Endothelial cell of umbilical vein (primary cell): ENCODE results near the gene RBM17.

Source experiments
- CTCF ChIP-seq, 2 donors: IDR thresholded peaks; 1 replicate in 1 of 2; 2 replicates in 1 of 2; pipeline ENCODE4 v1.5.1; 2011; ENCODE audit warnings: low read length in 2 of 2, mild to moderate bottlenecking in 2 of 2, moderate library complexity in 2 of 2, control low read depth in 1 of 2, inconsistent platforms in 1 of 2, low read depth in 1 of 2; ENCODE audit not compliant: insufficient read depth in 1 of 2; ENCODE audit errors: extremely low read depth in 1 of 2
- EZH2 ChIP-seq: IDR thresholded peaks from 2 replicates; pipeline ENCODE4 v1.6.1; 2012; ENCODE audit warnings: borderline replicate concordance, low read depth, mild to moderate bottlenecking, moderate library complexity, low read length, inconsistent platforms; ENCODE audit not compliant: severe bottlenecking
- FOS ChIP-seq: IDR thresholded peaks from 2 replicates; pipeline ENCODE4 v1.6.1; 2011; ENCODE audit warnings: mild to moderate bottlenecking, low read length, moderate library complexity, borderline replicate concordance; ENCODE audit not compliant: insufficient read depth
- JUN ChIP-seq: IDR thresholded peaks from 2 replicates; pipeline ENCODE4 v1.6.1; 2011; ENCODE audit warnings: borderline replicate concordance, low read depth; ENCODE audit not compliant: insufficient read length, insufficient read depth
- POLR2A ChIP-seq: IDR thresholded peaks from 2 replicates; pipeline ENCODE4 v1.6.1; 2012; ENCODE audit warnings: low read depth, mild to moderate bottlenecking, control low read depth, low read length
- POLR2AphosphoS5 ChIP-seq: IDR thresholded peaks from 2 replicates; pipeline ENCODE4 v1.6.1; 2012; ENCODE audit warnings: low read depth, mild to moderate bottlenecking, control low read depth, low read length, moderate library complexity; ENCODE audit not compliant: insufficient read depth

GRCh38 chr10:6070660-6071059 lies 18.2 kb upstream of the RBM17 start:
- TF ChIP-seq EZH2 = no peak
- no peak for TF ChIP-seq FOS
- no peak for TF ChIP-seq POLR2AphosphoS5
- no peak for TF ChIP-seq CTCF (IDR thresholded peaks at IDR 0.05; ENCODE audit: extremely low read depth in 1 of 2, insufficient read depth in 1 of 2, low read depth in 1 of 2, low read length in 2 of 2)
- no peak for TF ChIP-seq POLR2A
- TF ChIP-seq JUN = no peak
